Lung (tissue), 16 donors: ENCODE results near the gene PRTFDC1. TPM values are rescaled to one million over a fixed set of nuclear protein-coding genes. Genes with fewer than 3 reads are reported as not detected.

Experiments
- ATAC-seq: fragments of 200-7000 bp; cut with Tn5 transposase; one replicate; pipeline ENCODE4 v1.9.1; 2020; ENCODE audit warnings: moderate number of reproducible peaks; ENCODE audit not compliant: insufficient read depth, low FRiP score
- DNase-seq, 3 donors: peaks; one replicate each; pipeline ENCODE4 v3.0.0-alpha.2; 2013 to 2017
- H3K27ac ChIP-seq, 2 donors: one replicate each; pipeline ENCODE4 v1.5.1; 2013; ENCODE audit warnings: mild to moderate bottlenecking in 2 of 2, moderate library complexity in 2 of 2, control low read depth in 1 of 2, inconsistent platforms in 1 of 2, low read depth in 1 of 2, low read length in 1 of 2
- H3K27me3 ChIP-seq, 3 donors: one replicate each; pipeline ENCODE4 v1.5.1; 2013; ENCODE audit warnings: low read length in 2 of 3; ENCODE audit not compliant: control insufficient read depth in 3 of 3, insufficient read depth in 3 of 3
- H3K36me3 ChIP-seq, 4 donors: one replicate each; pipeline ENCODE4 v1.5.1; 2013; ENCODE audit warnings: low read length in 4 of 4, mild to moderate bottlenecking in 1 of 4, moderate library complexity in 1 of 4; ENCODE audit not compliant: control insufficient read depth in 4 of 4, insufficient read depth in 4 of 4
- H3K4me1 ChIP-seq, 5 donors: one replicate each; pipeline ENCODE4 v1.5.1; 2013; ENCODE audit warnings: low read length in 5 of 5, mild to moderate bottlenecking in 2 of 5, moderate library complexity in 1 of 5; ENCODE audit not compliant: control insufficient read depth in 5 of 5, insufficient read depth in 5 of 5
- H3K4me3 ChIP-seq: one replicate; pipeline ENCODE4 v1.5.1; 2013; ENCODE audit warnings: mild to moderate bottlenecking, control low read depth, moderate library complexity
- H3K9ac ChIP-seq, 2 donors: one replicate each; pipeline ENCODE4 v1.5.1; 2013; ENCODE audit warnings: low read length in 2 of 2, control low read depth in 1 of 2; ENCODE audit not compliant: insufficient read depth in 1 of 2
- H3K9me3 ChIP-seq, 4 donors: one replicate each; pipeline ENCODE4 v1.5.1; 2013; ENCODE audit warnings: low read length in 3 of 4, mild to moderate bottlenecking in 1 of 4, moderate library complexity in 1 of 4; ENCODE audit not compliant: control insufficient read depth in 4 of 4, insufficient read depth in 3 of 4
- WGBS, 2 donors: extraction: QIAGEN DNeasy Blood & Tissue Kit; methylation state at CpG; one replicate each; pipeline ENCODE4 v1.1.7; 2013; 5-methylcytosine and 5-hydroxymethylcytosine counted together
- long read RNA-seq, 5 donors: transcript quantifications; one replicate each; lab custom pipeline, GENCODE V29; 2026
- polyA plus RNA-seq, 2 donors: library from polyadenylated mRNA; stranded (reverse); fragments of 200-250 nt; gene quantifications; one replicate each; pipeline ENCODE4 v1.2.1, GENCODE V29; 2013
- total RNA-seq, 2 donors: library from RNA; depleted of rRNA in 1 of 2; stranded (reverse); fragments of >200 nt in 1 of 2; gene quantifications; one replicate each; pipeline ENCODE4 v1.2.1, GENCODE V29; 2014 to 2021
- TF ChIP-seq, protein P1 (sequence below): IDR thresholded peaks from 2 replicates; pipeline ENCODE4 v1.5.1; 2012; ENCODE audit warnings: mild to moderate bottlenecking; ENCODE audit errors: control extremely low read depth, extremely low read depth
- donor health status: control.
- donor health status: control.
- donor health status: Bipolar disorder and iron deficiency.
- donor health status: healthy.
- donor health status: DM: yes; HTN: yes; CAD: no.

Gene PRTFDC1, protein sequence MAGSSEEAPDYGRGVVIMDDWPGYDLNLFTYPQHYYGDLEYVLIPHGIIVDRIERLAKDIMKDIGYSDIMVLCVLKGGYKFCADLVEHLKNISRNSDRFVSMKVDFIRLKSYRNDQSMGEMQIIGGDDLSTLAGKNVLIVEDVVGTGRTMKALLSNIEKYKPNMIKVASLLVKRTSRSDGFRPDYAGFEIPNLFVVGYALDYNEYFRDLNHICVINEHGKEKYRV
- total RNA-seq (10 to 100 TPM in 1 of 2 donors, 1 to 10 TPM in 1; 4.0 to 12.5 TPM), polyA plus RNA-seq (1 to 10 TPM; 1.6 to 2.1 TPM)
- long read RNA-seq, donor 1, partial matches to known transcripts, result 12 of 28 reads
- long read RNA-seq, donor 1, other reads (novel, unspliced or antisense), result 12 of 28 reads
- long read RNA-seq, donor 2, partial matches to known transcripts, result 0 of 8 reads
- long read RNA-seq, donor 2, other reads (novel, unspliced or antisense), result 8 of 8 reads
- long read RNA-seq, donor 3, partial matches to known transcripts, result 0 of 18 reads
- long read RNA-seq, donor 3, other reads (novel, unspliced or antisense), result 17 of 18 reads
- long read RNA-seq, donor 4, partial matches to known transcripts, result 22 of 30 reads
- long read RNA-seq, donor 4, other reads (novel, unspliced or antisense), result 7 of 30 reads
- long read RNA-seq, donor 5, partial matches to known transcripts, result 6 of 20 reads
- long read RNA-seq, donor 5, other reads (novel, unspliced or antisense), result 12 of 20 reads

GRCh38 chr10:24952143-24952706 lies at the start of gene PRTFDC1:
Gene PRTFDC1, minus strand, starts transcription at chr10:24952606. Its CDS starts 31 bp downstream, at chr10:24952575.
- DNase-seq (peak in 2 of 3 donors; percentile 83 to 84), ATAC-seq (peak; percentile 24)
- H3K27ac ChIP-seq, result peak within 1 kb of the TSS; percentile 76 to 84
- H3K9ac ChIP-seq, result peak within 1 kb of the TSS; percentile 77 to 79
- H3K36me3 ChIP-seq, result no peaks in the 10 kb centered on the region
- no peaks in the 10 kb centered on the region for H3K27me3 ChIP-seq
- H3K4me3 ChIP-seq, result peak within 1 kb of the TSS; percentile 23
- H3K9me3 ChIP-seq, result no peaks in the 10 kb centered on the region
- TF ChIP-seq, protein P1, sequence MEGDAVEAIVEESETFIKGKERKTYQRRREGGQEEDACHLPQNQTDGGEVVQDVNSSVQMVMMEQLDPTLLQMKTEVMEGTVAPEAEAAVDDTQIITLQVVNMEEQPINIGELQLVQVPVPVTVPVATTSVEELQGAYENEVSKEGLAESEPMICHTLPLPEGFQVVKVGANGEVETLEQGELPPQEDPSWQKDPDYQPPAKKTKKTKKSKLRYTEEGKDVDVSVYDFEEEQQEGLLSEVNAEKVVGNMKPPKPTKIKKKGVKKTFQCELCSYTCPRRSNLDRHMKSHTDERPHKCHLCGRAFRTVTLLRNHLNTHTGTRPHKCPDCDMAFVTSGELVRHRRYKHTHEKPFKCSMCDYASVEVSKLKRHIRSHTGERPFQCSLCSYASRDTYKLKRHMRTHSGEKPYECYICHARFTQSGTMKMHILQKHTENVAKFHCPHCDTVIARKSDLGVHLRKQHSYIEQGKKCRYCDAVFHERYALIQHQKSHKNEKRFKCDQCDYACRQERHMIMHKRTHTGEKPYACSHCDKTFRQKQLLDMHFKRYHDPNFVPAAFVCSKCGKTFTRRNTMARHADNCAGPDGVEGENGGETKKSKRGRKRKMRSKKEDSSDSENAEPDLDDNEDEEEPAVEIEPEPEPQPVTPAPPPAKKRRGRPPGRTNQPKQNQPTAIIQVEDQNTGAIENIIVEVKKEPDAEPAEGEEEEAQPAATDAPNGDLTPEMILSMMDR, result no peak
- H3K4me1 ChIP-seq, result peaks cover 0 to 34% (median 6%) of the 10 kb centered on the region in 5 donors
- WGBS, 2 donors, result 1 to 3% methylated on average over 43 to 56 of the region's 56 CpGs

DNA sequence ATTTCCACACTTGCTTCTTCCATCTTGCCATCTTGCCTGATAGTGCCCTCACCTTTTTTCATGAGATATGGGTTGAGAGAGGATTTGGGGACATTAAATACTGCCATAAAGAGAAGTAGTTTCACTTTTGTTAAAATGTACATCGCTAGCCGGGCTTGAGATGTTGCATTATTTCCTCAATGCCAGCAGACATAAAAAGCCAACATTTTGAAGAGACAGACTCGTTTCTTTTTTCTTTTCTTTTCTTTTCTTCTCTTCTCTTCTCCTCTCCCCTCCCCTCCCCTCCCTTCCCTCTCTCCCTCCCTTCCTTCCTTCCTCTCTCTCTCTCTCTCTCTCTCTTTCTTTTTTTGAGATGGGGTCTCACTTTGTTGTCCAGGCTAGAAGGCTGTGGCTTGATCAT lies 45.6 kb upstream of the PRTFDC1 start:
- DNase-seq (no peak), ATAC-seq (no peak)
- no peak overlapping the region for H3K27ac ChIP-seq
- no peaks in the 10 kb centered on the region for H3K36me3 ChIP-seq
- TF ChIP-seq, protein P1, result no peak
- no peak overlapping the region for H3K9ac ChIP-seq
- H3K9me3 ChIP-seq, result peaks cover 0 to 3% (median 0%) of the 10 kb centered on the region in 4 donors
- no peaks in the 10 kb centered on the region for H3K27me3 ChIP-seq
- WGBS, 2 donors, result 90 to 91% methylated on average over 3 of the region's 3 CpGs
- no peak overlapping the region for H3K4me3 ChIP-seq
- no peaks in the 10 kb centered on the region for H3K4me1 ChIP-seq

- H3K9me3 ChIP-seq, result no peaks in the 10 kb centered on the region
- H3K4me3 ChIP-seq, result no peak overlapping the region
- DNase-seq (no peak), ATAC-seq (no peak)
- H3K27ac ChIP-seq, result no peak overlapping the region
- TF ChIP-seq, protein P1, result no peak
- no peaks in the 10 kb centered on the region for H3K4me1 ChIP-seq
- no peaks in the 10 kb centered on the region for H3K36me3 ChIP-seq
- no peaks in the 10 kb centered on the region for H3K27me3 ChIP-seq
- no peak overlapping the region for H3K9ac ChIP-seq
These were observed 42.7 kb upstream of the PRTFDC1 start for GRCh38 chr10:24995072-24995471.
